GM15510 (cell line): ENCODE results near the gene NHSL1.

Source experiments
- POLR2A ChIP-seq: IDR thresholded peaks from 3 replicates; pipeline ENCODE4 v1.6.1; 2011; ENCODE audit warnings: borderline replicate concordance; ENCODE audit not compliant: insufficient read length; ENCODE audit errors: extremely low read depth

The NHSL1 gene

GRCh38 chr6:138468320-138469015 is 30.8 kb downstream of the NHSL1 start:
- no peak for TF ChIP-seq POLR2A

- TF ChIP-seq POLR2A: no peak
Observed at GRCh38 chr6:138467901-138468300, 31.4 kb downstream of the NHSL1 start.

- TF ChIP-seq POLR2A: no peak
Observed at GRCh38 chr6:138465007-138465645, 34.2 kb downstream of the NHSL1 start.

GRCh38 chr6:138464085-138464484 is 35.2 kb downstream of the NHSL1 start:
- TF ChIP-seq POLR2A: no peak

- no peak for TF ChIP-seq POLR2A
Observed at GRCh38 chr6:138461647-138462046, 37.6 kb downstream of the NHSL1 start.

GRCh38 chr6:138456401-138456790 is 42.9 kb downstream of the NHSL1 start:
- no peak for TF ChIP-seq POLR2A

GRCh38 chr6:138455746-138456400 is 43.4 kb downstream of the NHSL1 start:
- no peak for TF ChIP-seq POLR2A

GRCh38 chr6:138454981-138455706 is 44.1 kb downstream of the NHSL1 start:
- TF ChIP-seq POLR2A: no peak

GRCh38 chr6:138451043-138451442 is 48.3 kb downstream of the NHSL1 start:
- TF ChIP-seq POLR2A: no peak

- no peak for TF ChIP-seq POLR2A
Observed at GRCh38 chr6:138450445-138450844, 48.8 kb downstream of the NHSL1 start.

GRCh38 chr6:138446821-138447220 is 52.5 kb downstream of the NHSL1 start:
- TF ChIP-seq POLR2A: no peak

GRCh38 chr6:138443979-138444378 is 55.3 kb downstream of the NHSL1 start:
- no peak for TF ChIP-seq POLR2A

- TF ChIP-seq POLR2A: no peak
Observed at GRCh38 chr6:138442663-138443062, 56.6 kb downstream of the NHSL1 start.

- no peak for TF ChIP-seq POLR2A
Observed at GRCh38 chr6:138441965-138442364, 57.3 kb downstream of the NHSL1 start.

- no peak for TF ChIP-seq POLR2A
Observed at GRCh38 chr6:138440758-138441357, 58.4 kb downstream of the NHSL1 start.
